GM19238 (cell line): Measurements from ENCODE around the gene RASGEF1C.

Source experiments
- DNase-seq: peaks from one replicate; pipeline ENCODE4 v3.0.0; 2011; ENCODE audit warnings: low spot score; ENCODE audit not compliant: insufficient read length

Gene RASGEF1C

GRCh38 chr5:180120237-180121101, 88.5 kb downstream of the RASGEF1C start:
- no peak for DNase-seq

DNA sequence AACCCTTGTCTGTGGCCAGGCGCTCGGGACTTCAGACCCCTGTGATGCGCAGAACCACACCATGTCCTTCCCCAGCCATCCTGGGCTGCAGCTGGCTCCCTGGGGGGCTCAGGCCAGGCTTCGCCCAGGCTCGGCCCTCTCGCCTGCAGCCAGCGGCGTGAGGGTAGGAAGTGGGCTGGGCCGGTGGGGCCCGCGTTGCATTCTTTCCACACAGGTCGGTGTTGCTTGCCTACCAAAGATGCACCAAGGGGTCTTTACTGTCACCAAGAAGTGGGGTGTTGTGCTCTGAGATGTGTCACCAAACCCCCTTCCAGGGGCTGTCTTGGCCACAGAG, 89.1 kb downstream of the RASGEF1C start:
- no peak for DNase-seq

DNA sequence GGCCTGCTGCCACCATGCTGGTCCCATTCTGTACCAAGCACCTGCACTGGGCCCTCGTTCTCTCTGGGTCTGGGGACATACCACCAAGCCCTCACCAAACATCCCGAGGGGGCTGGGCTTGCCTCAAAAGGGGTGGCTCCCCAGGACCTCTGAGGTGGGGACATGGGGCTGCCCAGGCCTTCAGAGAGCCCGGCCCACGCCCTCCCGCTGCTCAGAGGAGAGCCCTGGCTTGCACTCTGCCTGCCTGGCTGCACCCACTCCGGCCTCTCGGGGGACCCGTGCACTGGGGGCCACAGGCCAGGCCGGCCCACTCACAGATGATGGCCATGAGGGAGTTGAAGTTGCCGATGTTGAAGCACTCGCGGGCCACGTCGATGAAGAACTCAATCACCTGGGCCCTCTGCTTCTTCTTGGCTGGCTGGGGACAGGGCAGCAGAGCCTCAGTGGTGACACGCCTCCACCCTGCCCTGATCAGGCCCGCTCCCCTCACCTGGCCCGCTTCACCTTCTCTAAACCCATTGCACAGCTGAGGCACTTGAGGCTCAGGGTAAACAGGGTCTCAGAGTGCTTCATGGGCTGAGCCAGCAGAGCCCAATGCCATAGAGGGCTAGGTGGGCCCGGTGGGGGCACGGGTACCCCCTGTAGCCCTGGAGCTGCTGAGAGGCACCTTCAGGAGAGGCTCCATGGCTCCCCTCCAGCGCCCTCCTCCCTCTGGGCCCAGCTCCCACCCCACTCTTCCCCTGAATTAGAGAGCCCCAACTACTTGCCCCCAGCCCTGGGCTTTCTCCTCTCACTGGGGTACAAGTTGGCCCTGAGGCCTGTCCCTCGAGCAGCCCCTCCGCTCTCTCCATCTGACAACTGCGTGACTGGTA, 89.7 kb downstream of the RASGEF1C start:
- no peak for DNase-seq

DNA sequence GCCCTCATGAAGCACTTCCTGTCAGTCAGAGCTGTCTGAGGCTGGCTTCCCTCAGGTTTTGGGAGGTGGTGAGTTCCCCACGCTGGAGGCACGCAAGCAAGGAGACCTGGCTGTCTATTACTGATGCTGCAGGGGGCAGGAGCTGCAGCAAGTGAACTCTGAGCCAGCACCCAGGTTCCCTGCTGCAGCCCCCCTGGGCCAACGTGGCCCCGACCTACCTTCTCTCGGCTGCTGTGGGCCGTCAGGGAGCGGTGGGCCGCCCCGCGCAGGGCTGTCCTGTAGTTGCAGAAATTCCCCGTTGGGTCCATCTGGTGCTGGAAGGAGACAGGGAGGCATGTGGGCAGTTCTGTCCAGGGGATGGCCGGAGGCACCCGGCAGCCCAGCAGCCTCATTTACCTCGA, 90.6 kb downstream of the RASGEF1C start:
- DNase-seq, result no peak

- no peak for DNase-seq
Measured at GRCh38 chr5:180117000-180117725, 91.8 kb downstream of the RASGEF1C start.

DNA sequence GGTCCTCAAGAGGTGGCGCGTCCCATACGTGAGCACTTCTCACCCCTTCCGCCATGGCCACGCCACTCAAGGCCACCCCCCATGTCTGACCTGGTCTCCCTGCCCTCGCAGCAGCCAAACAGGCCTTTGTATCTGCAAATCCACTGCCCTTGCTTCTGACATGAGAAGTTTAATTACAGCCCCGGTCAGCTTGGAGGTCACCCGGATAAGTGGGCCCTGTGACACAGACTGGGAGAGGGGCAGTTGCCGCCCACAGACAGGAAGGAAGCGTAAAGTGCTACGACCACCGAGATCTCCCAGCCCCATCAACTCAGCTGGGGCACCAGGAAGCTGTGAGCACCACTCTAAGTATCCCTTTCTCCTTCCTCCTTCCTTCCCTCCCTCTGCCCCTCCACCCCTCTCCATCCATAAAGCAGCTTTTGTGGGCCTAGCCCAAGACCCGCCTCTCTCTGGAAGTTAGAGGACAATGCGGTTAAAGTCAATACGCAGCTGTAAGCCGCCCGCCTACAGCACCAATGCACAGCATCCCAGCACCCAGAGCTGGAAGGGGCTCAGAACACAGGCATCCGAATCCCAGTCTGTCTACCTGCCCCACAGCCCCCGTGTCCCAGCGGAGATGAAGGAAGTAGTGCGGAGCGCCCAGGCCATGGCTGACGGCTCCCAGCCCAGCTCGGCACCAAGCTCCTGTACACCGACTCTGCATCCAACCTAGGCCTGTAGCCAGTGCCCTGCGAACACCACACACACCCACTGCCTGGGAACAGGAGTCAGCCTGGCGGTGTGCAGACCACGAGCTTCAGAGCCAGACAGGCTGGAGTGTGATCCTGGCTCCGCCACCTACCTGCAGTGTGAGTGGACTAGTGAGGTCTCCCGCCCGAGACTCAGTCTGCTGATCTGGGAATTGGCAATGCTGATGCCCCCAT, 92.7 kb downstream of the RASGEF1C start:
- DNase-seq, result no peak

- no peak for DNase-seq
Measured at GRCh38 chr5:180115326-180116076, 93.5 kb downstream of the RASGEF1C start.

- no peak for DNase-seq
Measured at GRCh38 chr5:180114304-180115003, 94.6 kb downstream of the RASGEF1C start.

GRCh38 chr5:180113660-180114303, 95.2 kb downstream of the RASGEF1C start:
- no peak for DNase-seq

DNA sequence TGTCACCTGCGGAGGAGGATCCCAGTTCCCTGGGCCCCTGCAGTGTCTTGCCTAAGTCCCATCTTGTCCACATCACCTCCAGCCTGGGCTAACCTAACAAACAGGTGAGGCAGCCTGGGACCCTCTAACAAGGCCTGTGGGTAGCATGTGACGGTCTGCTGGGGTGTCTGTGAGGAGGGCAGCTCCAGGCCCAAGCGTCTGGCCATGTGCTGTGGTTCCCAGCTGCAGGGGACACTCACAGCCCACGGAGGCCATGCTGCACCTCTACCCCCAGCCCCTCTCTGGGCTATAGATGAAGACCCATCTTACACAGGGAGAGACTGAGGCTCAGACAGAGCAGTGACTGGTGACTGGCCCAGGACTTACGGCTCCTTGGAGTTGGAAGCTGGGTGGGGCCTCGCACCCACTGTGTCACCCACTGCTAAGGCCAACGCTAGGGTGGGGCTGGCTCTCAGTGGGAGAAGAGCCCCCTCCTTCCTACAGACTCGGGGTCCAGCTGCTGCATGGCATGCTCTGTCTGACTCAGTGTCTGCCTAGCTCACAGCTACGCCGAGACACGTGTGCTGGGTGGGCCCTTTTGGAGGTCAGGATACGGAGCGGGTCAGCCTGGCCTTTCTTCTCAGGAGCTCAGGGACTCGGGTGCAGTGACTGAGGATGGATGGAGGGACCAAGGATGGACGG, 96.7 kb downstream of the RASGEF1C start:
- DNase-seq, result no peak

DNA sequence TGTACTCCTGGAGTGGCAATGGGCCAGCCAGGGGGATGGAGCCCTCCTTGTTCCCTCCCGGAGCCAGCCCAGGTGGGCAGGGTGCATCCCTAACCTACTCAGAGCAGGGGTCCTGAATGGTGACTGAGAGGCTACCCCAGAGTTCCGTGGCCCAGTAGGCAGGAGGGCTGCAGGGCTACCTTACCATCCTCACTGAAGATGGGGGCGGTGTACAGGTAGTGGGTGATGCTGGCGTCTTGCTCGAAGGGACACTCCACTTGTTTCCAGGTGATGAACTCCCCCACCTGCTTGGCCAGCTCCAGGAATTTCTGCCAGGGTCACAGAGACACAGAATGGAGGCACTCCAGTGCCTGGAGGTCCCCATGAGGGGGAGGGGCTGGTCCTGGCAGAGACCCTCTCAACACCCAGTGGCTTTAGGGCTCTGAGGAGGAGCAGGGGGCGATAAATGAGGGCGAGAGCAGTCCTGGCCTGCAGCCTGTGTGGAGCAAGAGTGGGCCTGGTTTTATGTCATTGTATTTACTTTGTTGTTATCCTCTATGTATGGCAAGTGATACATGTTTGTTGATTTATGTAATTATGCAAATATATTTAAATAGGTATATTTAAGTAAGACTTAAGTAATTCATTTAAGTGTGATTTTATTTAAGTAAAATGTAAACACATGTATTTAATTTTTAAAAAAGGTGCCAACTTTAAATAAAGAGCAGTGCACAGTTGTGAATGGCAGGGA, 97.6 kb downstream of the RASGEF1C start:
- DNase-seq, result no peak

DNA sequence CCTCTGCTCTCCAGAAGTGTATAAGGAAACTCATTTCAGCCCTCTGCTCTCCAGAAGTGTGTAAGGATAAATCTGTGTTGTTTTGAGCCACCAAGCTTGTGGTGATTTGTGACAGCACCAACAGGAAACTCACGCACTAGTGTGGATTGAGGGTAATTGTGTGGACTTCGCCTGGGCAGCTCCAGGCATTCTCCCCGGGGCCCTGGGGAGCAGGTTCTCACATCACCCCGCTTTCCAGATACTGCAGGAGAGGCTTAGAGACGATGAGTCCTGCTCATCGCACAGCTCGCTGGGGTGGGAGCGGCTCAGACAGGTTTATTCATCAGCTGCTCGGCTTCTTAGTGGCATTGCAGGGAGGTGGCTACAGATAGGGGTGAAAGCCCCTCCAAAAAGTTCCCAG, 99.1 kb downstream of the RASGEF1C start:
- DNase-seq, result no peak

DNA sequence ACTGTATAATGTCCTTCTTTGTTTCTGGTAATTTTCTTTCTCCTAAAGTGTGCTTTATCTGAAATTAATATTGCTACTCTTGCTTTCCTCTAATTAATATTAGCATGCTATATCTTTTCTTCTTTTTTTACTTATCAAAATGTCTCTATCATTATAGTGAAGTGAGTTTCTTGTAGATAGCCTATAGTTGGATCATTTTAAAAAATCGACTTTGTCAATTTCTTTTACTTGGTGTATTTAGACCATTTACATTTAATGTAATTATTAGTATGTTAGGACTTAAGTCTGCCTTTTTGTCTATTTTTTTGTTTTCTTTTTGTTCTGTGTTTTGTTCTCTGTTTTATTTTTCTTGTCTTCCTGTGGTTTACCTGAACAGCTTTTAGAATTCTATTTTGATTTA, 102.0 kb downstream of the RASGEF1C start:
- DNase-seq, result no peak

DNA sequence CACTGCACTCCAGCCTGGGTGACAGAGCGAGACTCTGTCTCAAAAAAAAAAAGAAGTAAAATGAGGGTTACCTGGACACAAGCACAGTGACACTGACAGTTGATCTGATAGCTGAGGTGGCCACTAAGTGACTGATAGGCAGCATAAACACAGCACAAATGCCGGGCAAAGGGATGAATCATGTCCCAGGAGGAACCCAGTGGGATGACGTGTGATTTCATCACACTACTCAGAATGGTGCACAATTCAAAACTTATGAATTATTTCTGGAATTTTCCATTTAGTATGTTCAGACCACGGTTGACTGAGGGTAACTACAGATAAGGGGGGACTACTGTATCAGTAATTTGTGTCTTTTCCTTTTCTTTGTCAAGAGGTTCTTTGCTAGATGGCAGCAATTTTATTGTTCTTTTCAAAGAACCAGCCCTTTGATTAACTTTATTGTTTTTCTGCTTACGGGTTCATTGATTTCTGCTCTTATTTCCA, 103.1 kb downstream of the RASGEF1C start:
- no peak for DNase-seq

GRCh38 chr5:180104168-180104530, 104.9 kb downstream of the RASGEF1C start:
- DNase-seq, result no peak

DNA sequence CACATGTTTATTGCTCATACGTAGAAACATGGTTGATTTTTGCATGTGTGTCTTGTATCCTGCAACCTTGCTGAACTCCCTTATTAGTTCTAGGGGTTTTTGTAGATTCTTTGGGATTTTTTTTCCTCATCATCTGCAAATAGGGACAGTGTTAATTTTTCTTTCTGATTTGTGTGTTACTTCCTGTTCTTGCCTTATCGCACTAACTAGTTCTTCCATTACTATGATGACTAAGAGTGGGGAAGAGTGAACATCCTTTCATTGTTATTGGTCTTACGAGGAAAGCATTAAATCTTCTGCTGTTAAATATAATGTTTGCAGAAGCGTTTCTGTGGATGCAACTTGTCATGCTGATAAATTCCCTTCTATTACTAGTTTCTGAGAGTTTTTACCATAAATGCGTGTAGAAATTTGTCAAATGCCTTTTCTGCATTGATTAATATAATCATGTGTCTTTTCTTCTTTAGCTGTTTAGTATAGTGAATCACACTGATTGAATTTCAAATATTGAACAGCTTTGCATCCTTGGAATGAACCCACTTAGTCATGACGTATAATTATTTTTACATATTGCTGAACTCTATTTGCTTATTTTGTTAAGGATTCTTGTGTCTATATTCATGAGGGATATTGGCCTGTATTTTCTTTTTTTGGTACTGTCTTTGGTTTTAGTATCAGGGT, 105.4 kb downstream of the RASGEF1C start:
- no peak for DNase-seq

GRCh38 chr5:180102636-180103035, 106.4 kb downstream of the RASGEF1C start:
- no peak for DNase-seq
